Measurements from ENCODE around the gene GDAP2. TPM values are rescaled to one million over a fixed set of nuclear protein-coding genes. Genes with fewer than 3 reads are reported as not detected.

GDAP2 gene
- total and polyA plus RNA-seq, 2 experiments from 2014 or later = 11.3 to 33.3 TPM

DNA sequence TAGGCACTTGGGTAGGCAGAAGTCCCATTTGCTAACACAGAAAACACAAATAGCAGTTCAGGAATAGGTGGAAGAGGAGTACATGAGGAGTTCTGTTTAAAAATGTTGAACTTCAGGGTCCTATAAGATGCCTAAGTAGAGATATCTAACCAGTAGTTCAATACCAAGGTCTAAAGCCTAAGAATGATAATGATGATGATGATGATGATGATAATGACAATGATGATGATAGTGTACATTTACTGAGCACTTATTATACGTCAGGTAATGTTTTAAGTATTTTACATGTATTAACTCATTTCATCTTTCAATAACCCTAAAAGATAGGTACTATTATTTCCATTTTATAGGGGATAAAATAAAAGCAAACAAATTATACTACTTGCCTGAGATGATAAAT, 50.1 kb downstream of the GDAP2 start:
- Histone ChIP-seq H3K4me1 (ENCODE audit: insufficient read depth) (no peaks in the 10 kb centered on the region), H3K36me3 (replicated peaks; ENCODE audit: insufficient read depth, low read depth) (peaks cover 6% of the 10 kb centered on the region), H3K27ac (no peak overlapping the region), H3K9me2 (replicated peaks; ENCODE audit: insufficient read depth) (no peaks in the 10 kb centered on the region), H4K20me1 (ENCODE audit: insufficient read depth, poor library complexity, severe bottlenecking) (no peaks in the 10 kb centered on the region), H3K4me2 (no peak overlapping the region), H3K27me3 (no peaks in the 10 kb centered on the region), H2AFZ (no peak overlapping the region), H3K79me2 (no peaks in the 10 kb centered on the region), H3K4me3 (no peak overlapping the region), H3K9me3 (ENCODE audit: low read depth) (no peaks in the 10 kb centered on the region)
- TF ChIP-seq EZH2 (IDR thresholded peaks at IDR 0.05; ENCODE audit: borderline replicate concordance) (no peak), EZH2phosphoT487 (IDR thresholded peaks at IDR 0.05; ENCODE audit: low read depth, severe bottlenecking, unreplicated experiment) (no peak)
- TF ChIP-seq, protein P1, sequence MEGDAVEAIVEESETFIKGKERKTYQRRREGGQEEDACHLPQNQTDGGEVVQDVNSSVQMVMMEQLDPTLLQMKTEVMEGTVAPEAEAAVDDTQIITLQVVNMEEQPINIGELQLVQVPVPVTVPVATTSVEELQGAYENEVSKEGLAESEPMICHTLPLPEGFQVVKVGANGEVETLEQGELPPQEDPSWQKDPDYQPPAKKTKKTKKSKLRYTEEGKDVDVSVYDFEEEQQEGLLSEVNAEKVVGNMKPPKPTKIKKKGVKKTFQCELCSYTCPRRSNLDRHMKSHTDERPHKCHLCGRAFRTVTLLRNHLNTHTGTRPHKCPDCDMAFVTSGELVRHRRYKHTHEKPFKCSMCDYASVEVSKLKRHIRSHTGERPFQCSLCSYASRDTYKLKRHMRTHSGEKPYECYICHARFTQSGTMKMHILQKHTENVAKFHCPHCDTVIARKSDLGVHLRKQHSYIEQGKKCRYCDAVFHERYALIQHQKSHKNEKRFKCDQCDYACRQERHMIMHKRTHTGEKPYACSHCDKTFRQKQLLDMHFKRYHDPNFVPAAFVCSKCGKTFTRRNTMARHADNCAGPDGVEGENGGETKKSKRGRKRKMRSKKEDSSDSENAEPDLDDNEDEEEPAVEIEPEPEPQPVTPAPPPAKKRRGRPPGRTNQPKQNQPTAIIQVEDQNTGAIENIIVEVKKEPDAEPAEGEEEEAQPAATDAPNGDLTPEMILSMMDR (IDR thresholded peaks at IDR 0.05; ENCODE audit: poor library complexity) = no peak
- DNase-seq (ENCODE audit: low spot score) = no peak
- WGBS (ENCODE audit: low lambda C conversion rate, missing lambda C conversion rate) = 100% methylated on average over 1 of the region's 1 CpG

DNA sequence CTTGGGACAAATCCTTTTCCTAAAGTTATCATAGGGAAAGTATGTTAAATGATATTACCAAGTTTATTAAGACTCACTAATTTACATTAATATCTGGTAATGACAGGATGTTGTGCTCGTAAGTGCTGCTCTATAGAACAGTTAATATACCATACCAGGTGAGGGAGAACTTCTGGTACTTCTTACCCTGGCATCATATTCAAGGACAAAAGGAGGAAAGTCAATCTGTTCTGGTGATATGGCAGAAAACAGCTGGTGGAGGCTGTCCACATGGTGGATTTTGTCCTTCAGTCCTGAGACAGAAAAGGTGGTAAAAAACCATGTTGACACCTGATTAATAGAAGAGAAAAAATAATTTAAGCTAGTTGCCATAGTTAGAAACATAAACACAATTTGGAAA, 51.6 kb downstream of the GDAP2 start:
- no peak for DNase-seq (ENCODE audit: low spot score)
- Histone ChIP-seq H3K27me3 (no peaks in the 10 kb centered on the region), H3K27ac (no peak overlapping the region), H3K9me2 (replicated peaks; ENCODE audit: insufficient read depth) (no peaks in the 10 kb centered on the region), H3K79me2 (no peaks in the 10 kb centered on the region), H3K4me2 (no peak overlapping the region), H4K20me1 (ENCODE audit: insufficient read depth, poor library complexity, severe bottlenecking) (no peaks in the 10 kb centered on the region), H3K4me3 (no peak overlapping the region), H3K9me3 (ENCODE audit: low read depth) (no peaks in the 10 kb centered on the region), H3K4me1 (ENCODE audit: insufficient read depth) (no peaks in the 10 kb centered on the region), H2AFZ (no peak overlapping the region), H3K36me3 (replicated peaks; ENCODE audit: insufficient read depth, low read depth) (peaks cover 7% of the 10 kb centered on the region)
- WGBS (ENCODE audit: low lambda C conversion rate, missing lambda C conversion rate) = 94% methylated on average over 1 of the region's 1 CpG
- TF ChIP-seq, protein P1 (IDR thresholded peaks at IDR 0.05; ENCODE audit: poor library complexity) = no peak
- TF ChIP-seq EZH2 (IDR thresholded peaks at IDR 0.05; ENCODE audit: borderline replicate concordance) = no peak
- no peak for TF ChIP-seq EZH2phosphoT487 (IDR thresholded peaks at IDR 0.05; ENCODE audit: low read depth, severe bottlenecking, unreplicated experiment)

DNA sequence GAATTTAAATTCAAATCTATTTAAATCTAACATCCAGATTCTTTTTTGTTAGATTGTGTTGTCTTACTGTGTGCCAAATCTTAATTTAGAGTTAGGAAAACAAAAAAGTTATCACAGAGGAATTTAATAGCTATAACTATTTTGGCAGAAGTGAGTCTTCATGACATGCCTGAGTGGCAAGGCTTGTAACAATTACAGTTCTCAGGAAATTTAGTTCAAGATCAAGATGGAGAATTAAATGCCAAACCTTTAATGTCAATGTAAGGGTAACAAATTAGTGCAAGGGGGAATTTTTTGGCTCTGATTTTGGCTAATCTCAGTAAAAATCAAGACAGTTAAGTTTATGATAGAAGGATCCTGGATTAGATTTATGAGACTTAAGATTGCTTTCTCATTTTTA, 58.4 kb downstream of the GDAP2 start:
- H3K4me2 ChIP-seq = no peak overlapping the region
- no peak overlapping the region for H3K27ac ChIP-seq
- H4K20me1 ChIP-seq (ENCODE audit: insufficient read depth, poor library complexity, severe bottlenecking) = no peaks in the 10 kb centered on the region
- no peaks in the 10 kb centered on the region for H3K4me1 ChIP-seq (ENCODE audit: insufficient read depth)
- no peak overlapping the region for H3K4me3 ChIP-seq
- no peaks in the 10 kb centered on the region for H3K79me2 ChIP-seq
- H3K36me3 ChIP-seq (replicated peaks; ENCODE audit: insufficient read depth, low read depth) = peaks cover 11% of the 10 kb centered on the region
- TF ChIP-seq, protein P1 (IDR thresholded peaks at IDR 0.05; ENCODE audit: poor library complexity) = no peak
- TF ChIP-seq EZH2 (IDR thresholded peaks at IDR 0.05; ENCODE audit: borderline replicate concordance) (no peak), EZH2phosphoT487 (IDR thresholded peaks at IDR 0.05; ENCODE audit: low read depth, severe bottlenecking, unreplicated experiment) (no peak)
- no peaks in the 10 kb centered on the region for H3K9me2 ChIP-seq (replicated peaks; ENCODE audit: insufficient read depth)
- H3K27me3 ChIP-seq = no peaks in the 10 kb centered on the region
- no peak overlapping the region for H2AFZ ChIP-seq
- H3K9me3 ChIP-seq (ENCODE audit: low read depth) = no peaks in the 10 kb centered on the region
- DNase-seq (ENCODE audit: low spot score) = no peak

DNA sequence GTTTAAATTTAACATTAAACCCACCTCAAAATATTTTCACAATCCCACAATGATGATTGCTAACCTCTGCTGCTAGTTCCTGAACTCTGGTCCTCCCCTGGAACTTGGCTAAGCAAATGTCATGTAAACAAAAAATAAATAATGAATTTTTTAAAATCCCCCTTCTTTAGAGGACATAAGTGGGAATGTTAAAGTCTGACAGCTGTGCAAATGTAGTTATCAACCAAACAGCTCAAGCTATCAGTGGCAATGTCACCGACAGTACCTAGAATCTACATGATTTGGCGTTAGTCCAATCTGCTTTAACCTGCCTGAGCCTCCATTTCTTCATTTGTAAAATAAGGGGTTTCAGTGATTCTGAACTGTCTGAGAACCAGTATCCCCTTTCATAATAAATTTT, 67.7 kb downstream of the GDAP2 start:
- TF ChIP-seq, protein P1 (IDR thresholded peaks at IDR 0.05; ENCODE audit: poor library complexity) = no peak
- TF ChIP-seq EZH2 (IDR thresholded peaks at IDR 0.05; ENCODE audit: borderline replicate concordance) (no peak), EZH2phosphoT487 (IDR thresholded peaks at IDR 0.05; ENCODE audit: low read depth, severe bottlenecking, unreplicated experiment) (no peak)
- no peak overlapping the region for H3K4me2 ChIP-seq
- no peak overlapping the region for H3K4me3 ChIP-seq
- WGBS (ENCODE audit: low lambda C conversion rate, missing lambda C conversion rate) = 76% methylated on average over 2 of the region's 2 CpGs
- H3K79me2 ChIP-seq = no peaks in the 10 kb centered on the region
- DNase-seq (ENCODE audit: low spot score) = no peak
- H2AFZ ChIP-seq = no peak overlapping the region
- H3K36me3 ChIP-seq (replicated peaks; ENCODE audit: insufficient read depth, low read depth) = no peaks in the 10 kb centered on the region
- no peak overlapping the region for H3K27ac ChIP-seq
- no peaks in the 10 kb centered on the region for H3K9me2 ChIP-seq (replicated peaks; ENCODE audit: insufficient read depth)
- H3K27me3 ChIP-seq = no peaks in the 10 kb centered on the region
- H3K4me1 ChIP-seq (ENCODE audit: insufficient read depth) = no peaks in the 10 kb centered on the region
- H4K20me1 ChIP-seq (ENCODE audit: insufficient read depth, poor library complexity, severe bottlenecking) = no peaks in the 10 kb centered on the region
- H3K9me3 ChIP-seq (ENCODE audit: low read depth) = no peaks in the 10 kb centered on the region
